Brain microvascular endothelial cell (primary cell): ENCODE data around the gene NFKBIB.
"Not testable (repeated sequence)": the region's sequence is repeated elsewhere in the genome, so short reads cannot be mapped to it uniquely, and the experiment has no call there.

ENCODE experiments used
- DNase-seq: peaks from one replicate; pipeline ENCODE4 v3.0.0-alpha.2; 2020
- H3K27ac ChIP-seq: fragments of 250-450 bp; sonication (Bioruptor Pico); 2 replicates; pipeline ENCODE4 v1.5.1; 2020; ENCODE audit warnings: mild to moderate bottlenecking, moderate library complexity
- H3K27me3 ChIP-seq: fragments of 250-450 bp; sonication (Bioruptor Pico); replicated peaks from 2 replicates; pipeline ENCODE4 v1.5.1; 2020; ENCODE audit warnings: mild to moderate bottlenecking
- H3K36me3 ChIP-seq: fragments of 250-450 bp; sonication (Bioruptor Pico); replicated peaks from 2 replicates; pipeline ENCODE4 v1.5.1; 2020; ENCODE audit warnings: mild to moderate bottlenecking
- H3K4me3 ChIP-seq: 2 replicates; pipeline ENCODE4 v1.5.1; 2011; ENCODE audit warnings: low read depth, mild to moderate bottlenecking, control low read depth, low read length, moderate library complexity
- CTCF ChIP-seq: IDR thresholded peaks from 2 replicates; pipeline ENCODE4 v1.5.1; 2011; ENCODE audit warnings: low read depth, mild to moderate bottlenecking, moderate library complexity, low read length, control low read depth, inconsistent platforms; ENCODE audit errors: missing control alignments
- in situ Hi-C: cut with HindIII; loops from 2 replicates; pipeline ENCODE4 v1.10.0; 2017; ENCODE audit warnings: low sequenced_read_pairs, low pct_ligation_motif_present

Gene NFKBIB

GRCh38 chr19:38932425-38933179, 32.8 kb downstream of the NFKBIB start:
- Histone ChIP-seq H3K27me3 (no peaks in the 10 kb centered on the region), H3K4me3 (no peak overlapping the region), H3K27ac (no peak overlapping the region), H3K36me3 (peaks cover 2% of the 10 kb centered on the region)
- in situ Hi-C loops: no loop called here
- peak; percentile 40 for DNase-seq
- TF ChIP-seq CTCF: peak; percentile 61

- in situ Hi-C loops: no loop called here
- H3K27ac ChIP-seq: no peak overlapping the region
- DNase-seq: no peak
- TF ChIP-seq CTCF: no peak
- no peak overlapping the region for H3K4me3 ChIP-seq
- H3K27me3 ChIP-seq: no peaks in the 10 kb centered on the region
- H3K36me3 ChIP-seq: peaks cover 2% of the 10 kb centered on the region
Observed at GRCh38 chr19:38933544-38933943, 33.8 kb downstream of the NFKBIB start.

GRCh38 chr19:38939957-38940356, 40.2 kb downstream of the NFKBIB start:
- no peak for DNase-seq
- in situ Hi-C loops: no loop called here
- Histone ChIP-seq H3K4me3 (no peak overlapping the region), H3K36me3 (peaks cover 4% of the 10 kb centered on the region), H3K27ac (no peak overlapping the region), H3K27me3 (no peaks in the 10 kb centered on the region)
- TF ChIP-seq CTCF: no peak

- in situ Hi-C loops, H3K36me3 ChIP-seq, H3K27me3 ChIP-seq, DNase-seq, H3K4me3 ChIP-seq, H3K27ac ChIP-seq: not testable (repeated sequence)
Observed at GRCh38 chr19:38941466-38941865, 41.7 kb downstream of the NFKBIB start.

- in situ Hi-C loops: no loop called here
- no peak overlapping the region for H3K27ac ChIP-seq
- TF ChIP-seq CTCF: no peak
Observed at GRCh38 chr19:38941979-38942378, 42.2 kb downstream of the NFKBIB start.

GRCh38 chr19:38942471-38943181, 42.9 kb downstream of the NFKBIB start:
- Histone ChIP-seq H3K36me3 (peaks cover 9% of the 10 kb centered on the region), H3K27me3 (no peaks in the 10 kb centered on the region), H3K27ac (no peak overlapping the region), H3K4me3 (no peak overlapping the region)
- DNase-seq: no peak
- in situ Hi-C loops: no loop called here
- no peak for TF ChIP-seq CTCF

More at GRCh38 chr19:38941979-38942378, 42.2 kb downstream of the NFKBIB start:
- no peaks in the 10 kb centered on the region for H3K27me3 ChIP-seq
- H3K4me3 ChIP-seq: no peak overlapping the region
- H3K36me3 ChIP-seq: peaks cover 9% of the 10 kb centered on the region
- no peak for DNase-seq
